ENCODE measurements around the gene NCLN. TPM values are rescaled to one million over a fixed set of nuclear protein-coding genes. Genes with fewer than 3 reads are reported as not detected.

Gene NCLN, protein sequence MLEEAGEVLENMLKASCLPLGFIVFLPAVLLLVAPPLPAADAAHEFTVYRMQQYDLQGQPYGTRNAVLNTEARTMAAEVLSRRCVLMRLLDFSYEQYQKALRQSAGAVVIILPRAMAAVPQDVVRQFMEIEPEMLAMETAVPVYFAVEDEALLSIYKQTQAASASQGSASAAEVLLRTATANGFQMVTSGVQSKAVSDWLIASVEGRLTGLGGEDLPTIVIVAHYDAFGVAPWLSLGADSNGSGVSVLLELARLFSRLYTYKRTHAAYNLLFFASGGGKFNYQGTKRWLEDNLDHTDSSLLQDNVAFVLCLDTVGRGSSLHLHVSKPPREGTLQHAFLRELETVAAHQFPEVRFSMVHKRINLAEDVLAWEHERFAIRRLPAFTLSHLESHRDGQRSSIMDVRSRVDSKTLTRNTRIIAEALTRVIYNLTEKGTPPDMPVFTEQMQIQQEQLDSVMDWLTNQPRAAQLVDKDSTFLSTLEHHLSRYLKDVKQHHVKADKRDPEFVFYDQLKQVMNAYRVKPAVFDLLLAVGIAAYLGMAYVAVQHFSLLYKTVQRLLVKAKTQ
- 18.2 TPM for total RNA-seq

DNA sequence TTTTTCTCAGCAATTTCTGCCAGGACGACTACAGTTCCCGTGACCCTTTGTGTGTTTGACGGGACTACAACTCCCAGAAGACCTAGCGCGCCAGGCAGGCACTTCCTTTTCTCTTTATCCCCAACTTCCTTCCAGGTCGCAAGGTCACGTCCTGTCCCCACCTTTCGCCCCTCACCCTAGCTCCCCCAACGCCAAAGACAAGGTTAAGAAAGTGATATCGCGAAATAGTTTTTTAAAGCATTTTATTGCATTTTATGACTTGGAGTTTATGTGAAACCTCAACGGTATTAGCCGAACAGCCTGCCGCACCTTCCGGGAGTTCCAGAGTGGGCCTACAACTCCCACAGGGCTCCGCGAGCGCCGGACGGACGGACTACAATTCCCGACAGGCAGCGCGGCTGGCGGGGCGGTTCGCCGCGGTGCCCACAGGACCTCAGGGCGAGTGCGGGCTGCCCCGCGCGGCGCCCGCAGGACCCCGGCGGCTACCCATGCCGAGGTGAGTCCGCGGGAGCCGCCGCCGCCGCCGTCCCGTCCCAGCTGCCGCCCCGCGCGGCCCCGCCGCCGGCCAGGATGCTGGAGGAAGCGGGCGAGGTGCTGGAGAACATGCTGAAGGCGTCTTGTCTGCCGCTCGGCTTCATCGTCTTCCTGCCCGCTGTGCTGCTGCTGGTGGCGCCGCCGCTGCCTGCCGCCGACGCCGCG, at the start of gene NCLN:
TSS of gene NCLN (plus strand) at position 470 of the 699 bp plus-strand sequence. CDS start at position 571, 101 bp downstream.

DNA sequence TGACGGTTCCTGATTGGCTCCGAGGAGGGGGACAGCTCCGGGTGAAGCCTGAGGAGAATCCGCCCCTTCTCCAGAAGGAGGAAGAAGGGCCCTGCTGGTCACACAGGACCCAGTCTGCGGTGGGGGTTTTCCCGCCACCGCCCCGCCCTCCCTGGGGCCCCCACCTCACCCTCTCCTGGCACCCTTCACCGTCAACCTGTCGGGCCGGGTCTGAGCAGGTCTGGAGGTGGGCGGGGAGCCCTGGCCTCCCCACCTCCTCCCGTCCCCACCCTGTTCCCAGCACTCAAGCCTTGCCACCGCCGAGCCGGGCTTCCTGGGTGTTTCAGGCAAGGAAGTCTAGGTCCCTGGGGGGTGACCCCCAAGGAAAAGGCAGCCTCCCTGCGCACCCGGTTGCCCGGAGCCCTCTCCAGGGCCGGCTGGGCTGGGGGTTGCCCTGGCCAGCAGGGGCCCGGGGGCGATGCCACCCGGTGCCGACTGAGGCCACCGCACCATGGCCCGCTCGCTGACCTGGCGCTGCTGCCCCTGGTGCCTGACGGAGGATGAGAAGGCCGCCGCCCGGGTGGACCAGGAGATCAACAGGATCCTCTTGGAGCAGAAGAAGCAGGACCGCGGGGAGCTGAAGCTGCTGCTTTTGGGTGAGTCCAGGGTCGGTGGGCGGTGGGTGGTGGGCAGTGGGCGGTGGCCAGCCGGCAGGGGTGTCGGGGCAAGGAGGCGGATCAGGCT, 49.6 kb upstream of the NCLN start, which contains the start of gene GNA15:
TSS of gene GNA15 (plus strand) at position 73 of the 723 bp plus-strand sequence. CDS start at position 491, 418 bp downstream.

DNA sequence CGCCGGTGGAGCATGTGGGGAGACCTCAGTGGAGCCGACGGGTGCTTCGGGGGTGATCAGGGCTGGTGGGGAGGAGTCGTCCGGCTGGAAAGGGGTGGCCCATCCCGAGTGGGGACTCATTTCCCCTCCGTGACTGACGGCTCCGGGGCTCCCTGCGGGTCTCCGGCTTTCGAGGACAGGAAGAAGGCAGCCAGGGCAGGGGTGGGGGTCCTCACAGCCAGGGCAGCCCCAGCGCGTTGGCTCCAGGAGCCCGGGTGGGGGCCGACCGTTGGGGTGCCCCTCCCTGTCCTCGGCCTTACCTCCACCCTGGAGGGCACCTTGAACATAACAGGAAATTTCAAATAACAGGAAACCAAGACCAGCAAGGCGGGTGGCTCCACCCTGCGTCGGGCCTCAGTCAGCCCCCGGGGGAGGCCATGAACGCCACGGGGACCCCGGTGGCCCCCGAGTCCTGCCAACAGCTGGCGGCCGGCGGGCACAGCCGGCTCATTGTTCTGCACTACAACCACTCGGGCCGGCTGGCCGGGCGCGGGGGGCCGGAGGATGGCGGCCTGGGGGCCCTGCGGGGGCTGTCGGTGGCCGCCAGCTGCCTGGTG, 7.3 kb upstream of the NCLN start, which contains the start of gene S1PR4:
TSS of gene S1PR4 (plus strand) at position 393 of the 596 bp plus-strand sequence. CDS start at position 417, 24 bp downstream.

DNA sequence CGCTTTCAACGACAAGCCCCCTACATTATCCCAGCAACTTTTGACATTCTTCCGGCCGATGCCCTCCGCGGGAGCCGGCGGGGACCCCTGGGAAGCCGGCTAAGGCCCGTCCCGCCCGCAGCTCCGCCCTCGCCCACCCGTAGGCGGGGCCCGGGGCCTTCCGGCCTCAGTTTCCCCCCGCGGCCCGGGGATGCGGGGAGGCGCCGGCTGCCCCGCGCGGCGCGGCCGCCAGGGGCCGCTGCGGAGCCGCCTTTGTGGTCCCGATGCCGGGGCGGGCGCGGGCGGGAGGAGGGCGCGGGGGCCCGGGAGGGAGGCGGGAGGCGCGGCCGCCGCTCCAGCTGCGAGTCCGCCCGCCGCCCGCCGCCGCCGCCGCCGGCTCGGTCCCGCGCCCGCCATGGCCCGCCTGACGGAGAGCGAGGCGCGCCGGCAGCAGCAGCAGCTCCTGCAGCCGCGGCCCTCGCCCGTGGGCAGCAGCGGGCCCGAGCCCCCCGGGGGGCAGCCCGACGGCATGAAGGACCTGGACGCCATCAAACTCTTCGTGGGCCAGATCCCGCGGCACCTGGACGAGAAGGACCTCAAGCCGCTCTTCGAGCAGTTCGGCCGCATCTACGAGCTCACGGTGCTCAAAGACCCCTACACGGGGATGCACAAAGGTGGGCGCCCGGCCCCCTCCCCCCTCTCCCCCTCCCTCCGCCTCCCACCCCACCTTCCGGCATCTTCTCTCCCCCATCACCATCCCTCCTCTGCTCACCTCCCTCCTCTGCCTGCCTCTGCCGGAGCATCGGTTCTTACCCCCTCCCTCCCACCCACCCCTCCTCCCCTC, 38.8 kb downstream of the NCLN start, which contains the start of gene CELF5:
TSS of gene CELF5 (plus strand) at position 316 of the 823 bp plus-strand sequence. CDS start at position 395, 79 bp downstream.

Other genes starting within 250 kb of the NCLN start
- gene ZNF77, start 241.0 kb upstream of the NCLN start, total RNA-seq = 9.7 TPM
- 1.9 TPM for gene TLE6, start 208.4 kb upstream of the NCLN start, total RNA-seq
- 11.3 TPM for gene TLE2, start 156.7 kb upstream of the NCLN start, total RNA-seq
- 151 TPM for gene TLE5, start 123.4 kb upstream of the NCLN start, total RNA-seq
- 57.9 TPM for gene GNA11, start 91.6 kb upstream of the NCLN start, total RNA-seq
- gene GNA15, start 49.9 kb upstream of the NCLN start, total RNA-seq = 0.94 TPM
- 0.31 TPM for gene S1PR4, start 7.2 kb upstream of the NCLN start, total RNA-seq
- 84.8 TPM for gene CELF5, start 38.7 kb downstream of the NCLN start, total RNA-seq
- gene NFIC, start 180.7 kb downstream of the NCLN start, total RNA-seq = 10.0 TPM

Measured in parietal lobe (tissue), 1 donor.